SK-N-SH (cell line): ENCODE results near the gene CA12.

Source experiments
- ELF1 ChIP-seq: IDR thresholded peaks from 2 replicates; pipeline ENCODE4 v1.4.0; 2012
- EZH2phosphoT487 ChIP-seq: fragments of 200-600 bp; sonication (generic); IDR thresholded peaks from 2 replicates; pipeline ENCODE4 v1.6.1; 2017; ENCODE audit warnings: low read depth, mixed run types, mild to moderate bottlenecking, antibody characterized with exemption, moderate library complexity, borderline replicate concordance
- TF ChIP-seq, protein P1 (sequence below): fragments of 200-600 bp; sonication (generic); IDR thresholded peaks from 2 replicates; pipeline ENCODE4 v1.6.1; 2017; ENCODE audit warnings: antibody characterized with exemption, mild to moderate bottlenecking, moderate library complexity

GRCh38 chr15:63283126-63283525 is 98.5 kb downstream of the CA12 start:
- TF ChIP-seq, protein P1, sequence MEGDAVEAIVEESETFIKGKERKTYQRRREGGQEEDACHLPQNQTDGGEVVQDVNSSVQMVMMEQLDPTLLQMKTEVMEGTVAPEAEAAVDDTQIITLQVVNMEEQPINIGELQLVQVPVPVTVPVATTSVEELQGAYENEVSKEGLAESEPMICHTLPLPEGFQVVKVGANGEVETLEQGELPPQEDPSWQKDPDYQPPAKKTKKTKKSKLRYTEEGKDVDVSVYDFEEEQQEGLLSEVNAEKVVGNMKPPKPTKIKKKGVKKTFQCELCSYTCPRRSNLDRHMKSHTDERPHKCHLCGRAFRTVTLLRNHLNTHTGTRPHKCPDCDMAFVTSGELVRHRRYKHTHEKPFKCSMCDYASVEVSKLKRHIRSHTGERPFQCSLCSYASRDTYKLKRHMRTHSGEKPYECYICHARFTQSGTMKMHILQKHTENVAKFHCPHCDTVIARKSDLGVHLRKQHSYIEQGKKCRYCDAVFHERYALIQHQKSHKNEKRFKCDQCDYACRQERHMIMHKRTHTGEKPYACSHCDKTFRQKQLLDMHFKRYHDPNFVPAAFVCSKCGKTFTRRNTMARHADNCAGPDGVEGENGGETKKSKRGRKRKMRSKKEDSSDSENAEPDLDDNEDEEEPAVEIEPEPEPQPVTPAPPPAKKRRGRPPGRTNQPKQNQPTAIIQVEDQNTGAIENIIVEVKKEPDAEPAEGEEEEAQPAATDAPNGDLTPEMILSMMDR, result no peak
- no peak for TF ChIP-seq EZH2phosphoT487
- no peak for TF ChIP-seq ELF1
